Left lung (tissue), 10 donors: ENCODE measurements around the gene UVRAG. TPM values are rescaled to one million over a fixed set of nuclear protein-coding genes. Genes with fewer than 3 reads are reported as not detected.
A peak's percentile ranks its signal among the peaks of the same experiment; 100 is the strongest.

Source experiments
- ATAC-seq: fragments of 200-7000 bp; cut with Tn5 transposase; one replicate; pipeline ENCODE4 v1.9.1; 2020; ENCODE audit warnings: moderate library complexity
- DNase-seq, 4 donors: peaks; one replicate each; pipeline ENCODE4 v3.0.0-alpha.2; 2013 to 2020
- H3K27ac ChIP-seq, 2 donors: fragments of 200-600 bp; sonication (generic) in 1 of 2; one replicate each; pipeline versions ENCODE4 v1.5.0 to v1.8.0; 2020 to 2021
- H3K27me3 ChIP-seq, 2 donors: fragments of 200-600 bp; sonication (generic) in 1 of 2; one replicate each; pipeline versions ENCODE4 v1.5.0 to v1.8.0; 2020 to 2021
- H3K36me3 ChIP-seq, 2 donors: fragments of 200-600 bp; sonication (generic) in 1 of 2; one replicate each; pipeline versions ENCODE4 v1.5.0 to v1.8.0; 2020 to 2021
- H3K4me1 ChIP-seq, 2 donors: fragments of 200-600 bp; one replicate each; pipeline ENCODE4 v1.8.0; 2021
- H3K4me3 ChIP-seq, 2 donors: fragments of 200-600 bp; sonication (generic) in 1 of 2; one replicate each; pipeline versions ENCODE4 v1.5.0 to v1.8.0; 2020 to 2021; ENCODE audit warnings: mild to moderate bottlenecking in 1 of 2
- H3K9me3 ChIP-seq, 2 donors: fragments of 200-600 bp; sonication (generic) in 1 of 2; one replicate each; pipeline versions ENCODE4 v1.5.0 to v1.8.0; 2020 to 2021
- intact Hi-C, 2 donors: fragments of 100-400 bp; cut with DNase I; formaldehyde crosslinking; loops; one replicate each; pipeline versions ENCODE4 v1.11.2 to v1.14.2; 2022
- polyA plus RNA-seq, 6 donors: library from polyadenylated mRNA; unstranded; fragments of 120-200 nt; gene quantifications; one replicate each; pipeline ENCODE4 v1.2.1, GENCODE V29; 2013; ENCODE audit not compliant: insufficient read length in 6 of 6
- total RNA-seq, 2 donors: library from RNA; stranded (reverse); fragmentation: NEBNext Ultra II Directional; extraction: Animal tissue kit (Norgen Biotek cat#: 25700); gene quantifications; one replicate each; pipeline ENCODE4 v1.2.1, GENCODE V29; 2021
- TF ChIP-seq, protein P1 (sequence below), 2 donors: fragments of 200-600 bp; sonication (generic) in 1 of 2; IDR thresholded peaks; one replicate each; pipeline versions ENCODE4 v1.5.0 to v1.8.0; 2021; ENCODE audit warnings: antibody characterized with exemption in 2 of 2
- donor health status: DM: no; HTN: yes; CAD: no.
- donor health status: DM: no; HTN: no; CAD: no.

The UVRAG gene
- total and polyA plus RNA-seq, 8 donors: 19.3 to 36.0 (median 22.3) TPM

DNA sequence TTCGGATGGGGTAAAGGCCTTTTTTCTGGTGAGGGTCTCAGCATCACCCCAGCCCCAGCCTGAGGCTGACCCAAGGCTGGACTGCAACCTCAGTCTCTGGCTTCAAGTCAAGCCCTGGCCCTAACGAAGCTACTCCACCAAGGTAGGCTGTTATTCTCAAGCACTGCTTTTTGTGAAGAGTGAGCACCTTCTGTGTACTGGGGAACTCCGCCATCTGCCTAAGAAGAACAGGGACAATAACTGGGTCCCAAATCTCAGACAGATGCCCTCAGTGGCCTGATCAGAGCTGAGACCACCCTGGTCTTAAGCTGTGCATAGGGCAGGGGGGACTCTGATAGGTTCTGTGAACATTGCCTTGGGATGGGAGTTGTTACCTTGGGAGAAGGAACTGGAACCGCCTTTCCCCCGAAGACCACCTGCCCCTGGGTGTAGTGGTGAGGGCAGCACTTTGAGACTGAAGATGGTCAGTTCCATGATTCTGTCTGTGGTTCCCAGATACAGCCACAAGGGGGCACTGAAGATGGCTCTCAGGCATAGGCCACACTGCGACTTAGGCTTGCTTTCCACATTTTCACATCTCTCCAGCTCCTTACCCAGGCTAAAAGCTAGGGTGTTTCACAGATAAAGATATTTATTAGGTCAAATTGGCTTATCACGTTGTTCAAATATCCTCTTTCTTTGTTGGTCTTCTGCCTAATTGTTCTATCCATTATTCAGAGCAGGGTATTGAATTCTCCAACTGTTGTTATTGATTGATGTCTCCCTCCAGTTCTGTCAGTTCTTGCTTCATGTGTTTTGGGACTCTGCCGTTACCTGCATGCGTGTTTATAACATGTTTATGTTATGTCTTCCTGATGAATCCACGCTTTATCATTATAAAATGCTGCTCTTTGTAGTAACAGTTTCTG, 11.8 kb upstream of the UVRAG start:
- peak; percentile 98 for ATAC-seq
- peak in 3 of 4 donors; percentile 69 to 81 (median 76) for DNase-seq
- H3K27me3 ChIP-seq: no peaks in the 10 kb centered on the region
- no peaks in the 10 kb centered on the region for H3K9me3 ChIP-seq
- TF ChIP-seq, protein P1, sequence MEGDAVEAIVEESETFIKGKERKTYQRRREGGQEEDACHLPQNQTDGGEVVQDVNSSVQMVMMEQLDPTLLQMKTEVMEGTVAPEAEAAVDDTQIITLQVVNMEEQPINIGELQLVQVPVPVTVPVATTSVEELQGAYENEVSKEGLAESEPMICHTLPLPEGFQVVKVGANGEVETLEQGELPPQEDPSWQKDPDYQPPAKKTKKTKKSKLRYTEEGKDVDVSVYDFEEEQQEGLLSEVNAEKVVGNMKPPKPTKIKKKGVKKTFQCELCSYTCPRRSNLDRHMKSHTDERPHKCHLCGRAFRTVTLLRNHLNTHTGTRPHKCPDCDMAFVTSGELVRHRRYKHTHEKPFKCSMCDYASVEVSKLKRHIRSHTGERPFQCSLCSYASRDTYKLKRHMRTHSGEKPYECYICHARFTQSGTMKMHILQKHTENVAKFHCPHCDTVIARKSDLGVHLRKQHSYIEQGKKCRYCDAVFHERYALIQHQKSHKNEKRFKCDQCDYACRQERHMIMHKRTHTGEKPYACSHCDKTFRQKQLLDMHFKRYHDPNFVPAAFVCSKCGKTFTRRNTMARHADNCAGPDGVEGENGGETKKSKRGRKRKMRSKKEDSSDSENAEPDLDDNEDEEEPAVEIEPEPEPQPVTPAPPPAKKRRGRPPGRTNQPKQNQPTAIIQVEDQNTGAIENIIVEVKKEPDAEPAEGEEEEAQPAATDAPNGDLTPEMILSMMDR (IDR thresholded peaks at IDR 0.05): peak; percentile 92 to 93
- intact Hi-C loops: loop anchor here in 1 of 2 donors (5.0 kb wide), 1 partner anchor 64 kb away; no protein-coding TSS in a partner anchor
- H3K27ac ChIP-seq: no peak overlapping the region
- no peak overlapping the region for H3K4me3 ChIP-seq
- peaks cover 0 to 11% of the 10 kb centered on the region in 2 donors for H3K4me1 ChIP-seq
- peaks cover 0 to 13% of the 10 kb centered on the region in 2 donors for H3K36me3 ChIP-seq

DNA sequence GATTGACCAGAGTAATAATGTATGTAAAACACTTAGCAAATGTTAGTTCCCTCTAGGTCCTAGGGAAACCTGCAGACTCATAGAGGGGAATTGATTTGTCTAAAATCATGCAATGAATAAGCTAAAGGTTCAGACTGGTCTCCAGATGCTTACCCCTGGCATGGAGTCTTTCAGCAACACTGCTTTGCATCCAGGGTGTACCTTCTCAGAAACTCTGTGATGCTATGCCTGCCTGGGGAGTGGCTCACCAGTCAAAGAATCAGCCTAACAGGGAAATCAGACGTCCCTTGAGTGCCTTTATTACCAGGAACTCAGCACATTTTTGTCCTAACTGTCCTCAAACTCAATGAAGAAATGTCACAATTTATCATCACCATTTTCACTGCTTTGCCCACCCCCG, 5.9 kb upstream of the UVRAG start:
- intact Hi-C loops: no loop called here
- TF ChIP-seq, protein P1 (IDR thresholded peaks at IDR 0.05): no peak
- Histone ChIP-seq H3K9me3 (no peaks in the 10 kb centered on the region), H3K27ac (no peak overlapping the region), H3K36me3 (no peaks in the 10 kb centered on the region), H3K27me3 (no peaks in the 10 kb centered on the region), H3K4me1 (peaks cover 4 to 18% of the 10 kb centered on the region in 2 donors), H3K4me3 (no peak overlapping the region)
- ATAC-seq (no peak), DNase-seq (no peak)

DNA sequence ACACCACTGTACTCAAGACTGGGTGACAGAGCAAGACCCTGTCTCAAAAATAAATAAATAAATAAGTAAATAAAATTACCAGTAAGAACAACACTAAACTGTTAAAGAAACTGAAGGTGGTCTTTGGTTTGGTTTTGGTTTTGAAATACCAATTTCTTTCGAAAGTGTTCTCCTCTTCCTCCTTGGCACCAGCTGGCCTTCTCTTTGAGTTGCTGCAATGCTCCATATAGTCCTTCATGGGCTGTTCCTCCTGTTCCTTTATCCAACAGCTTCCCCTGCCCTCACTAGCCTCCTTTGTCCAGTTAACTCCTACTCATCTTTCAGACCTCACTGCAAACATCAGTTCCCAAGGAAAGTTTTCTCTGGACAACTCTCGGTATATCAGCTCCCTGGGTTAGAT, 5.0 kb upstream of the UVRAG start:
- Histone ChIP-seq H3K36me3 (no peaks in the 10 kb centered on the region), H3K4me3 (no peak overlapping the region), H3K27ac (no peak overlapping the region), H3K4me1 (peaks cover 5 to 21% of the 10 kb centered on the region in 2 donors), H3K9me3 (no peaks in the 10 kb centered on the region), H3K27me3 (no peaks in the 10 kb centered on the region)
- ATAC-seq (no peak), DNase-seq (no peak)
- intact Hi-C loops: no loop called here
- TF ChIP-seq, protein P1 (IDR thresholded peaks at IDR 0.05): no peak

DNA sequence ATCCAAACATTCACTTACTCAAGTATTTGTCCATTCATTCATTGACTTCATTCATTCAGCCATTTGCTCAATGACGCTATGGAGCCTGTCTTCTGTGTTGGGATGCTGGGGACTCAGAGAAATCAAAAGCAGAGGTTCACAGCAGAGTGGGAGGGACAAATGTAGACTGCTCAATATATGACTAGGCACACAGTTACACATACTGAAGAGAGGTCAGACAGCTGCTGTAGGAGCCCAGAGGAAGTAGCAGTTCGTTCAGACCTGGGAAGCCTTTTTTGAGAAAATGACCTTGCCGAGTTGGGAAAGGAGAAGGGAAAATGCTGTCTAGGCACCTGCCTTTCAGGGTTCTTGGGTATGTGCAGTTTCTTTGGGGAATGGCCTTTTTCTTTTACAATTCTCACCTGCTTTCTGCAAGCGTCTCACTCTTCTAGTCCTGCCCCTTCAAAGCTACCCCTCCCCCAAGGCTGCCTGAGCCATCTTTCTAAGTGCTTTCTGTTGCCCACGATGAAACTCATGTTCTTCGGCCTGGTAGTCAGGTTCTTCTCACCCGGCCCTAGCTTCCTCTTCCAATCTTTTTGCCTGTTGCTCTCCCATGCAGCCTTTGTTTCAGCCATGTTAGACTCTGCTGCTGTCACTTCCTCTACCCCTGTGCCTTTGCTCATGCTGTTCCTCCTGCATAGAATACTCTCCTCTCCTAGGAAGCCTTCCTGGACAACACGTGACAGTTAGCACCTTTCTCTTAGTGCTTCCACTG, 4.2 kb upstream of the UVRAG start:
- Histone ChIP-seq H3K4me3 (no peak overlapping the region), H3K36me3 (no peaks in the 10 kb centered on the region), H3K4me1 (peaks cover 5 to 22% of the 10 kb centered on the region in 2 donors), H3K9me3 (no peaks in the 10 kb centered on the region), H3K27ac (no peak overlapping the region), H3K27me3 (no peaks in the 10 kb centered on the region)
- ATAC-seq (no peak), DNase-seq (no peak)
- TF ChIP-seq, protein P1 (IDR thresholded peaks at IDR 0.05): no peak
- intact Hi-C loops: no loop called here

DNA sequence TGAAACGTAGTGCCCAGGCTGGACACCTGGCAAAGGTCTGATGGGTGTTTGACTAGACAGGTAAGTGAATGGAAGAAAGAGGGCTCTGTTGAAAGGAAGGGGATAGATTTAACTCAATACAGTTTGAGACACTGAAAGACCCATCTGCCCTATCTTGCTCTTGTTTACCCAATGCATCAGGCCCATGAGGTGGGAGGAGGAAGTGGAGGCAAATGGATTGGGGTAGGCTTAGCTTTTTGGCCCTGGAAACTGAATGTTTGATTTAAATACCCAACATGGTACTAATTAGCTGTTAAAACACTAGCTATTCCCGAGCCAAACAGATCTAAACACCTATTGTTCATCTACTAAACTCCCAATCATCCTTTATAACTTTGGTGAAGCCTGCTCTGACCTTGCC, 3.5 kb upstream of the UVRAG start:
- ATAC-seq (no peak), DNase-seq (no peak)
- TF ChIP-seq, protein P1 (IDR thresholded peaks at IDR 0.05): no peak
- peaks cover 10 to 28% of the 10 kb centered on the region in 2 donors for H3K4me1 ChIP-seq
- H3K27me3 ChIP-seq: no peaks in the 10 kb centered on the region
- intact Hi-C loops: no loop called here
- no peaks in the 10 kb centered on the region for H3K9me3 ChIP-seq
- no peak overlapping the region for H3K27ac ChIP-seq
- H3K4me3 ChIP-seq: no peak overlapping the region
- no peaks in the 10 kb centered on the region for H3K36me3 ChIP-seq
